ENCODE results near the gene ANGPTL4. TPM values are rescaled to one million over a fixed set of nuclear protein-coding genes. Genes with fewer than 3 reads are reported as not detected.

ANGPTL4 gene
- total RNA-seq, 1 experiment from 2014 or later, result 1.7 TPM

- TF ChIP-seq CTCF (conservative IDR thresholded peaks at IDR 0.05; ENCODE audit: low read depth, low read length), result no peak
- TF ChIP-seq EZH2 (IDR thresholded peaks at IDR 0.05; ENCODE audit: borderline replicate concordance, low read depth, low read length, poor library complexity, severe bottlenecking), result no peak
- CTCF ChIA-PET, result interaction anchor here (0.7 kb wide), 1 partner anchor 134 kb away, joined by 4 read pairs; no protein-coding TSS in a partner anchor
- Histone ChIP-seq H3K27ac (ENCODE audit: low read depth, low read length, poor library complexity, severe bottlenecking) (no peak overlapping the region), H3K4me1 (ENCODE audit: insufficient read depth, low read length, poor library complexity, severe bottlenecking) (peaks cover 4% of the 10 kb centered on the region), H3K9me3 (ENCODE audit: low read depth, low read length, poor library complexity, severe bottlenecking) (no peaks in the 10 kb centered on the region), H3K36me3 (ENCODE audit: insufficient read depth, low read length, poor library complexity, severe bottlenecking) (peaks cover 3% of the 10 kb centered on the region), H3K4me3 (ENCODE audit: low read depth, low read length, poor library complexity, severe bottlenecking) (no peak overlapping the region), H3K27me3 (replicated peaks; ENCODE audit: insufficient read depth, low read depth, low read length, poor library complexity) (no peaks in the 10 kb centered on the region)
- POLR2A ChIA-PET (ENCODE audit: low non-redundant PET), result no interaction called here
- no TSS peak for BruUV-seq (replicated peaks)
- intact Hi-C loops (cut with micrococcal nuclease; ENCODE audit: unreplicated experiment), result no loop called here
- DNase-seq (ENCODE audit: low spot score), result no peak
Observed at GRCh38 chr19:8401981-8402411, 38.0 kb downstream of the ANGPTL4 start.

GRCh38 chr19:8403098-8403819 is 39.3 kb downstream of the ANGPTL4 start:
- Histone ChIP-seq H3K4me1 (ENCODE audit: insufficient read depth, low read length, poor library complexity, severe bottlenecking) (no peaks in the 10 kb centered on the region), H3K27ac (ENCODE audit: low read depth, low read length, poor library complexity, severe bottlenecking) (no peak overlapping the region), H3K4me3 (ENCODE audit: low read depth, low read length, poor library complexity, severe bottlenecking) (no peak overlapping the region), H3K36me3 (ENCODE audit: insufficient read depth, low read length, poor library complexity, severe bottlenecking) (peaks cover 3% of the 10 kb centered on the region), H3K27me3 (replicated peaks; ENCODE audit: insufficient read depth, low read depth, low read length, poor library complexity) (no peaks in the 10 kb centered on the region), H3K9me3 (ENCODE audit: low read depth, low read length, poor library complexity, severe bottlenecking) (no peaks in the 10 kb centered on the region)
- POLR2A ChIA-PET (ENCODE audit: low non-redundant PET), result no interaction called here
- BruUV-seq (replicated peaks), result no TSS peak
- DNase-seq (ENCODE audit: low spot score), result no peak
- TF ChIP-seq EZH2 (IDR thresholded peaks at IDR 0.05; ENCODE audit: borderline replicate concordance, low read depth, low read length, poor library complexity, severe bottlenecking) (no peak), CTCF (conservative IDR thresholded peaks at IDR 0.05; ENCODE audit: low read depth, low read length) (no peak)
- intact Hi-C loops (cut with micrococcal nuclease; ENCODE audit: unreplicated experiment), result no loop called here
- CTCF ChIA-PET, result no interaction called here

- Histone ChIP-seq H3K4me1 (ENCODE audit: insufficient read depth, low read length, poor library complexity, severe bottlenecking) (no peaks in the 10 kb centered on the region), H3K36me3 (ENCODE audit: insufficient read depth, low read length, poor library complexity, severe bottlenecking) (peaks cover 3% of the 10 kb centered on the region), H3K27me3 (replicated peaks; ENCODE audit: insufficient read depth, low read depth, low read length, poor library complexity) (no peaks in the 10 kb centered on the region), H3K9me3 (ENCODE audit: low read depth, low read length, poor library complexity, severe bottlenecking) (no peaks in the 10 kb centered on the region), H3K27ac (ENCODE audit: low read depth, low read length, poor library complexity, severe bottlenecking) (no peak overlapping the region), H3K4me3 (ENCODE audit: low read depth, low read length, poor library complexity, severe bottlenecking) (no peak overlapping the region)
- POLR2A ChIA-PET (ENCODE audit: low non-redundant PET), result no interaction called here
- DNase-seq (ENCODE audit: low spot score), result no peak
- CTCF ChIA-PET, result no interaction called here
- intact Hi-C loops (cut with micrococcal nuclease; ENCODE audit: unreplicated experiment), result no loop called here
- no peak for TF ChIP-seq EZH2 (IDR thresholded peaks at IDR 0.05; ENCODE audit: borderline replicate concordance, low read depth, low read length, poor library complexity, severe bottlenecking)
- no peak for TF ChIP-seq CTCF (conservative IDR thresholded peaks at IDR 0.05; ENCODE audit: low read depth, low read length)
- TSS peak; percentile 73 for BruUV-seq (replicated peaks)
Observed at GRCh38 chr19:8403820-8404109, 39.8 kb downstream of the ANGPTL4 start.

Data from A673 (cell line).